ENCODE results near the gene MXD4. TPM values are rescaled to one million over a fixed set of nuclear protein-coding genes. Genes with fewer than 3 reads are reported as not detected.
A peak's percentile ranks its signal among the peaks of the same experiment; 100 is the strongest.
"Not testable (repeated sequence)": the region's sequence is repeated elsewhere in the genome, so short reads cannot be mapped to it uniquely, and the experiment has no call there.

MXD4 gene

DNA sequence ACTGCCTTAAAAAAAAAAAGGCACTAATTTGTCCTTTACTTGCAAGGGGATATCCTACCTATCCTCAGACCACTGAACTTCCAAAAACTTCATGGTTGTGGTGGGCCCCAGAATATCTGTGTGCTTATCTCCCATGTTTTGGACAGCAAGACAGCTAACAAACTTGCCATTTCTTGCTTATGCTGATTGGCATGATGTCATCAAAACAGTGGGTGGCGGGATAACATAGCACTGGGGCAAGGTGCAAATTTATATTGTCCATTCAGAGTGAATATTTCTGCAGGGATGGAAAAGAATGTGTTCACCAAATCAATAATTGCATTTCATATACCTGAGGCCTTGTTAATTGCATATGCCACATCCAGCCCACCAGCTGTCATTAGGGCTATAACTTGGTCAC is 43.5 kb downstream of the MXD4 start:
- Histone ChIP-seq H3K4me1 (ENCODE audit: control insufficient read depth, low read depth, low read length) (peaks cover 23% of the 10 kb centered on the region), H3K18ac (ENCODE audit: low read length) (no peak overlapping the region), H4K5ac (ENCODE audit: low read length) (no peak overlapping the region), H3K9ac (ENCODE audit: low read length) (no peak overlapping the region), H3K36me3 (ENCODE audit: control insufficient read depth, insufficient read depth, low read length) (no peaks in the 10 kb centered on the region), H3K4ac (ENCODE audit: low read depth, low read length) (no peak overlapping the region), H2AK5ac (ENCODE audit: low read length) (no peak overlapping the region), H2BK120ac (ENCODE audit: low read depth, low read length) (no peak overlapping the region), H2BK5ac (ENCODE audit: low read length) (no peak overlapping the region), H3K79me1 (ENCODE audit: low read length) (no peaks in the 10 kb centered on the region), H3K4me2 (ENCODE audit: low read length) (no peak overlapping the region), H3K4me3 (ENCODE audit: low read length) (no peak overlapping the region), H4K8ac (ENCODE audit: low read depth, low read length) (no peak overlapping the region), H3K27ac (ENCODE audit: low read depth, low read length) (no peak overlapping the region), H3K23ac (ENCODE audit: low read length) (no peak overlapping the region), H3K79me2 (ENCODE audit: control insufficient read depth, insufficient read depth, low read length) (no peaks in the 10 kb centered on the region), H2BK15ac (replicated peaks; ENCODE audit: low read depth) (no peak overlapping the region), H3K27me3 (ENCODE audit: insufficient read depth, low read length, poor library complexity) (no peaks in the 10 kb centered on the region), H3K56ac (ENCODE audit: low read length) (no peak overlapping the region)
- DNase-seq = no peak
- no CpG with 5 or more reads among the region's 1 CpG for WGBS (ENCODE audit: extremely low coverage, insufficient coverage, low lambda C conversion rate)

DNA sequence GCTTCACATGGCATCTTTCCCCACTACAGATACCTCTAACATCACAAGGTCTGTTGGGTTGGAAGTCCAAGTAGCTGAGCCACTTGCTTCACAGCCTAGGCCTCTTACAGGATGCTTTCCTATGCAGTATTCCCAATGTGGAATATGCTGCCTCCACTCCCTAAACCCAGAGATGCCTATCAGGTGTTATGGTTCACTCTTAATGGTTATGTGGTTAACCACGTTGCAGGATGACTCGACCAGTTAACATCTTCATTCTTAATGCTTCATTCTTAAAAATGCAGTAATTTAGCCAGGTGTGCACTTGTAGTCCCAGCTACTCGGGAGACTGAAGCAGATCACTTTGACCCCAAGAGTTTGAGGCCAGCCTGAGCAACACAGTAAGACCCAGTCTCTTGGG is 44.2 kb downstream of the MXD4 start:
- no CpG with 5 or more reads among the region's 3 CpGs for WGBS (ENCODE audit: extremely low coverage, insufficient coverage, low lambda C conversion rate)
- peak; percentile 13 for DNase-seq
- no peaks in the 10 kb centered on the region for H3K36me3 ChIP-seq (ENCODE audit: control insufficient read depth, insufficient read depth, low read length)

DNA sequence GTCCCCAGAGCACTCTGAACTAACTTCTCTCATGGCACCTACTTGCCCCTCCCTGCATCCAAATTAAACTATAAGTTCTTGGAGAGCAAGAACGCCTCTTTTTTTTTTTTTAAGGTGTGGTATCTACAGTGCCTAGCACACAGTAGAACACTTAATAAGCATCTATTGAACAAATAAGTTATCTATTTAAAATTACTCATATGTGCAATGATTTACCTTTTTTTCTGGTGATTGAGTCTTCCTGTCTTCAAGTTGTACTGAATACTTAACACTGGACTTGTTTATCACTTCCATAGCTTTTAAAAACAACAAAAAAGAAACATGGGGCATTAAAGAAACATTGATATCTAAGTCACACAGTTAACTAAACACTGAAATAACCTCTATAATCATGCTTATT is 49.1 kb downstream of the MXD4 start:
- H3K79me2 ChIP-seq (ENCODE audit: control insufficient read depth, insufficient read depth, low read length) = no peaks in the 10 kb centered on the region
- H3K4me1 ChIP-seq (ENCODE audit: control insufficient read depth, low read depth, low read length) = no peaks in the 10 kb centered on the region
- H3K56ac ChIP-seq (ENCODE audit: low read length) = no peak overlapping the region
- no peak for DNase-seq
- H4K8ac ChIP-seq (ENCODE audit: low read depth, low read length) = no peak overlapping the region
- H3K18ac ChIP-seq (ENCODE audit: low read length) = no peak overlapping the region
- H3K27me3 ChIP-seq (ENCODE audit: insufficient read depth, low read length, poor library complexity) = no peaks in the 10 kb centered on the region
- no CpG with 5 or more reads among the region's 1 CpG for whole genome bisulfite sequencing (ENCODE audit: extremely low coverage, insufficient coverage, low lambda C conversion rate)
- H3K27ac ChIP-seq (ENCODE audit: low read depth, low read length) = no peak overlapping the region
- H3K4me2 ChIP-seq (ENCODE audit: low read length) = no peak overlapping the region
- H3K79me1 ChIP-seq (ENCODE audit: low read length) = no peaks in the 10 kb centered on the region
- no peak overlapping the region for H3K4me3 ChIP-seq (ENCODE audit: low read length)
- H2AK5ac ChIP-seq (ENCODE audit: low read length) = no peak overlapping the region
- H3K23ac ChIP-seq (ENCODE audit: low read length) = no peak overlapping the region
- no peak overlapping the region for H3K9ac ChIP-seq (ENCODE audit: low read length)
- H3K36me3 ChIP-seq (ENCODE audit: control insufficient read depth, insufficient read depth, low read length) = no peaks in the 10 kb centered on the region
- H3K4ac ChIP-seq (ENCODE audit: low read depth, low read length) = no peak overlapping the region
- H2BK120ac ChIP-seq (ENCODE audit: low read depth, low read length) = no peak overlapping the region
- no peak overlapping the region for H4K5ac ChIP-seq (ENCODE audit: low read length)
- no peak overlapping the region for H2BK15ac ChIP-seq (replicated peaks; ENCODE audit: low read depth)
- no peak overlapping the region for H2BK5ac ChIP-seq (ENCODE audit: low read length)

More for the DNA sequence above, 44.2 kb downstream of the MXD4 start:
- Histone ChIP-seq H3K79me2 (ENCODE audit: control insufficient read depth, insufficient read depth, low read length) (no peaks in the 10 kb centered on the region), H3K56ac (ENCODE audit: low read length) (no peak overlapping the region), H3K4me1 (ENCODE audit: control insufficient read depth, low read depth, low read length) (peaks cover 18% of the 10 kb centered on the region), H3K27me3 (ENCODE audit: insufficient read depth, low read length, poor library complexity) (no peaks in the 10 kb centered on the region), H2BK15ac (replicated peaks; ENCODE audit: low read depth) (no peak overlapping the region), H3K9ac (ENCODE audit: low read length) (no peak overlapping the region), H2BK120ac (ENCODE audit: low read depth, low read length) (no peak overlapping the region), H4K5ac (ENCODE audit: low read length) (no peak overlapping the region), H2AK5ac (ENCODE audit: low read length) (no peak overlapping the region), H3K4me3 (ENCODE audit: low read length) (no peak overlapping the region), H3K79me1 (ENCODE audit: low read length) (no peaks in the 10 kb centered on the region), H3K23ac (ENCODE audit: low read length) (peak overlapping the region; percentile 10), H3K4me2 (ENCODE audit: low read length) (no peak overlapping the region), H3K27ac (ENCODE audit: low read depth, low read length) (no peak overlapping the region), H2BK5ac (ENCODE audit: low read length) (no peak overlapping the region), H3K4ac (ENCODE audit: low read depth, low read length) (no peak overlapping the region), H4K8ac (ENCODE audit: low read depth, low read length) (no peak overlapping the region), H3K18ac (ENCODE audit: low read length) (no peak overlapping the region)

DNA sequence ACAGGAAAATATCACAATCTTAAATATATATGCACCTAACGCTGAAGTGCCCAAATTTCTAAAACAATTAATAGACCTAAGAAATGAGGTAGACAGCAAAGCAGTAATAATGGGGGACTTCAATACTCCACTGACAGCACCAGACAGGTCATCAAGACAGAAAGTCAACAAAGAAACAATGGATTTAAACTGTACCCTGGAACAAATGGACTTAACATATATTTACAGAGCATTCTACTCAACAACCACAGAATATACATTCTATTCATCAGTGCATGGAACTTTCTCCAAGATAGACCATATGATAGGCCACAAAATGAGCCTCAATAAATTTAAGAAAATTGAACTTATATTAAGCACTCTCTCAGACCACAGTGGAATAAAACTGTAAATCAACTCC is 59.1 kb downstream of the MXD4 start:
- H3K36me3 ChIP-seq (ENCODE audit: control insufficient read depth, insufficient read depth, low read length); H3K27me3 ChIP-seq (ENCODE audit: insufficient read depth, low read length, poor library complexity); H2BK15ac ChIP-seq (replicated peaks; ENCODE audit: low read depth); H2AK5ac ChIP-seq (ENCODE audit: low read length); H3K4me2 ChIP-seq (ENCODE audit: low read length); H3K4me1 ChIP-seq (ENCODE audit: control insufficient read depth, low read depth, low read length); DNase-seq; H2BK120ac ChIP-seq (ENCODE audit: low read depth, low read length); H4K5ac ChIP-seq (ENCODE audit: low read length); H3K4ac ChIP-seq (ENCODE audit: low read depth, low read length); H3K18ac ChIP-seq (ENCODE audit: low read length); H4K8ac ChIP-seq (ENCODE audit: low read depth, low read length); H3K4me3 ChIP-seq (ENCODE audit: low read length); H3K27ac ChIP-seq (ENCODE audit: low read depth, low read length); H3K9ac ChIP-seq (ENCODE audit: low read length); H2BK5ac ChIP-seq (ENCODE audit: low read length); H3K79me1 ChIP-seq (ENCODE audit: low read length); H3K79me2 ChIP-seq (ENCODE audit: control insufficient read depth, insufficient read depth, low read length); H3K56ac ChIP-seq (ENCODE audit: low read length); H3K23ac ChIP-seq (ENCODE audit: low read length): not testable (repeated sequence)
- no CpG with 5 or more reads among the region's 1 CpG for WGBS (ENCODE audit: extremely low coverage, insufficient coverage, low lambda C conversion rate)

Small RNA genes lying within 50 kb of the gene (small RNA-seq; reads per million reads assigned to genes)
- gene COX6B1P5 (ENCODE audit: insufficient read depth) = not detected

All from mesendoderm (in vitro differentiated cells).